HFFc6 (cell line): ENCODE measurements around the gene ITPR1. TPM values are rescaled to one million over a fixed set of nuclear protein-coding genes. Genes with fewer than 3 reads are reported as not detected.

Experiments
- DNase-seq: peaks from one replicate; pipeline ENCODE4 v3.0.0-alpha.2; 2018
- H3K27ac Mint-ChIP-seq: 2 replicates; pipeline ENCODE4 v1.8.0; 2020; ENCODE audit warnings: mild to moderate bottlenecking, mixed read lengths
- H3K27me3 Mint-ChIP-seq: 2 replicates; pipeline ENCODE4 v1.8.0; 2021; ENCODE audit warnings: mild to moderate bottlenecking, moderate library complexity, mixed read lengths; ENCODE audit not compliant: insufficient read depth
- H3K36me3 Mint-ChIP-seq: 2 replicates; pipeline ENCODE4 v1.8.0; 2021; ENCODE audit warnings: low read depth, mixed read lengths
- H3K4me1 Mint-ChIP-seq: 2 replicates; pipeline ENCODE4 v1.8.0; 2020; ENCODE audit warnings: low read depth, mixed read lengths
- H3K4me3 Mint-ChIP-seq: 2 replicates; pipeline ENCODE4 v1.8.0; 2020; ENCODE audit warnings: mild to moderate bottlenecking, moderate library complexity, mixed read lengths
- H3K9me3 Mint-ChIP-seq: 2 replicates; pipeline ENCODE4 v1.8.0; 2020; ENCODE audit warnings: mild to moderate bottlenecking, mixed read lengths
- total RNA-seq, 6 experiments: library from RNA; stranded (reverse); fragmentation: NEBNext Ultra II Directional; extraction: Animal tissue kit (Norgen Biotek cat#: 25700); gene quantifications; 2 replicates in 1 of 6; 3 replicates in 5 of 6; pipeline ENCODE4 v1.2.3, GENCODE V29; 2021
- TF ChIP-seq, protein P1 (sequence below): fragments of 200-600 bp; sonication (generic); IDR thresholded peaks from 2 replicates; pipeline ENCODE4 v1.5.0; 2021; ENCODE audit warnings: antibody characterized with exemption, mild to moderate bottlenecking

The ITPR1 gene
- total RNA-seq, 6 experiments from 2014 or later = 4.9 to 8.3 (median 6.1) TPM

DNA sequence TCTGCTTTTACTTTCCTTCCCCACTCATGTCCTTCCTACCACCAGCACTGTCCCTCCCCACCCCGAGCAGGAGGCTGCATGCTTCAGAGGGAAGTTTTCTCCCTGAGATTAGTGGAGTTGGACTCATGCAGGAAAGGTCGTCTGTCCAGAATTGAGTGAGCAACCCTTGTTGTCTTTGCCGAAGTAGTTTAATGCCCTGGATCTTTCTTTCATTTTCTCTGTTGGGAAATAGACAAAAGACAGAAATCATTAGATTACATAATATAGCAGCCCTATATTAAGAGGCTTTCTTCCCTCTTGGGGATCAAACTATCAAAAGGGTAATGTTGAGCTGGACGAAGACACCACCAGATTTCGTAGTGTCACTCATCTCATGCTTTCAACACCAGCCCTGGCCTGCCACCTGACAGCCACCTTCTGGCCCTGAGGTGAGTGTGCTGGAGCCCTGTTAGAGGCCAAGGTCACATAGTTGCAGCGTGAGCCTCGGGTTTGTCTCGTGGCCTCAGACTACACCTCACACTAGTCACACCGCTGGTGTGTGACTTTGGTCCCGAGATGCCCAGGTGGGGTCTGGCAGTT lies 231.0 kb downstream of the ITPR1 start:
- no peaks in the 10 kb centered on the region for H3K9me3 Mint-ChIP-seq
- no peaks in the 10 kb centered on the region for H3K36me3 Mint-ChIP-seq
- H3K4me3 Mint-ChIP-seq = no peak overlapping the region
- peaks cover 64% of the 10 kb centered on the region for H3K4me1 Mint-ChIP-seq
- no peaks in the 10 kb centered on the region; the same call in 1 of the 2 replicates for H3K27me3 Mint-ChIP-seq
- no peak for DNase-seq
- H3K27ac Mint-ChIP-seq = no peak overlapping the region
- TF ChIP-seq, protein P1, sequence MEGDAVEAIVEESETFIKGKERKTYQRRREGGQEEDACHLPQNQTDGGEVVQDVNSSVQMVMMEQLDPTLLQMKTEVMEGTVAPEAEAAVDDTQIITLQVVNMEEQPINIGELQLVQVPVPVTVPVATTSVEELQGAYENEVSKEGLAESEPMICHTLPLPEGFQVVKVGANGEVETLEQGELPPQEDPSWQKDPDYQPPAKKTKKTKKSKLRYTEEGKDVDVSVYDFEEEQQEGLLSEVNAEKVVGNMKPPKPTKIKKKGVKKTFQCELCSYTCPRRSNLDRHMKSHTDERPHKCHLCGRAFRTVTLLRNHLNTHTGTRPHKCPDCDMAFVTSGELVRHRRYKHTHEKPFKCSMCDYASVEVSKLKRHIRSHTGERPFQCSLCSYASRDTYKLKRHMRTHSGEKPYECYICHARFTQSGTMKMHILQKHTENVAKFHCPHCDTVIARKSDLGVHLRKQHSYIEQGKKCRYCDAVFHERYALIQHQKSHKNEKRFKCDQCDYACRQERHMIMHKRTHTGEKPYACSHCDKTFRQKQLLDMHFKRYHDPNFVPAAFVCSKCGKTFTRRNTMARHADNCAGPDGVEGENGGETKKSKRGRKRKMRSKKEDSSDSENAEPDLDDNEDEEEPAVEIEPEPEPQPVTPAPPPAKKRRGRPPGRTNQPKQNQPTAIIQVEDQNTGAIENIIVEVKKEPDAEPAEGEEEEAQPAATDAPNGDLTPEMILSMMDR = no peak

DNA sequence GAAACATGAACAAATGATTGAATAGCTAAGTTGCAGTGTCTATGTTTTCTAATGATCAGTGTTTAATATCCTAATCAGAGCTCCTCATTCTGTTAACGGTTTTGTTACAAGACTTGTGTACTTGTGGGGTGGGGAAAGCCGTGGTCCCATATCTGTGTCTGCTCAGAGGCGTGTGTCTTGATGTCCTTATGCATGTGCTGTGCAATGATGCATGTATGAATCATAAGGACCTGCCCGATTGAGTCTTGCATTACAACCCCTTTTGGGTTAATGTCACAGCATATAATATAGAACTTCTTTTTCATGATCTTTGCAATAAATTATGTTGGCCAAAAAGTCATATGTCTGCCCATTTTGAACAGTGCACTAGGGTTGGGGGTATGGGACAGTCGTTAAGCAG lies 233.4 kb downstream of the ITPR1 start:
- Mint-ChIP-seq H3K36me3 (no peaks in the 10 kb centered on the region), H3K9me3 (no peaks in the 10 kb centered on the region), H3K27me3 (no peaks in the 10 kb centered on the region), H3K4me1 (peaks cover 40% of the 10 kb centered on the region), H3K27ac (no peak overlapping the region), H3K4me3 (no peak overlapping the region)
- no peak for DNase-seq
- TF ChIP-seq, protein P1 = no peak

DNA sequence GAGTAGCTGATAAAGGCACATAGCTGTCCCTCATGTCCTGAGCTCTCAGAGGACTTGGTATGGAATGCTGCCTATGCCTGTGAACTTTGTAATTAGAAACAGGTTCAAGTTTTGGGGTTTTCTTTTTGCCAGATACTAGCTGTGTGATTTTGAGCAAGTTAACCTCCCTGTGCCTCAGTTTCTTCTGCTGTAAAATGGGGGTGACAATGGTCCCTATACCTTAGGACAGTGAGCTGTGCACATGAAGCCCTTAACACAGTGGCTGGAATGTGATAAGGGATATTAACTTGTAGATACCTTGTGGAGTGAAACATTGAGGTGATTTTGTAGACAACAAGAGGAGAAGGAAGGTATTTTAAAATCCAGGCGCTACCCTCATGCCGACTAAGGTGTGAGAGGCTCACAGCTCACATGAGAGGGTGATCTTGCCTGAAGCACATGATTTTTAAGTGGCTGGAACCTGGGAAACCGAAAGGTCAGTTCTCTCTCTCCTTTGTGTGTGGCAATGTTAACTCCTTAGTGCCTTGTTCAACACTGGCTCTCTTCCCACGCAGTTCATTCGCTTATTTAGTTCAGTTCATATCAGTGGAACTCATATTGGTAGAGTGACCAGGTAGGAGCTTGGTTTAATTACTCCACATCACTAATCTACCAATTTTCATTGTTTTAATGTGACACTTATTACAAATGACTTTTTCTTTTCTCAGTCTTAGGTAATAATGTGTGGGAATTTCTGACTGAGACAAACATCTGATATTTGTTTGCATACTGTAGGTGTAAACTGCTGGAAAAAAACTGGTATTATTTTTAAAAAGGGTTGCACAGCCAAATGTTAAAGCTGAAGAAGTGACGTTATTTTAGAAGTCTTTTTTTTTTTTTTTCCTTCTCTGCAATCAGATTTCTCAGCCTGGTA lies 236.2 kb downstream of the ITPR1 start:
- Mint-ChIP-seq H3K27ac (no peak overlapping the region), H3K4me3 (no peak overlapping the region), H3K9me3 (no peaks in the 10 kb centered on the region), H3K4me1 (peaks cover 12% of the 10 kb centered on the region), H3K36me3 (no peaks in the 10 kb centered on the region), H3K27me3 (no peaks in the 10 kb centered on the region; the same call in 1 of the 2 replicates)
- TF ChIP-seq, protein P1 = no peak
- no peak for DNase-seq

DNA sequence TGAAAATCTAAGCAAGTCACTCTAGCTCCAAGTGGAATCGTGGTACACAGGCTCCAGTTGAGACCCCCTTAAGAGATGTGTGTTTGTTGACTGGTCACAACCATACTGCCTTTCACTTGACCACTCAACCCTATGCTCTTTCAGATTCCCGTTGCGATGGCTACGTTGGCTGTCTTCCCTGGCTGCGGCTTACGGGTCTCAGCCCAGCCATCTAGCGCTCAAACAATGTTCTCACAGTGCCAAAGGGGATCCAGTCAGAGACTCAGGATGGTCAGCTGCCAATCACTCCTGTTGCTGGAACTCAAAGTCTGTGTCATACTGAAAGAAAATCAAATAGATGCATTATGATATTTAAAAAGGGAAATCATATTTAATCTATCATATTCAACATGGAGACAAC lies 237.6 kb downstream of the ITPR1 start:
- TF ChIP-seq, protein P1 = no peak
- Mint-ChIP-seq H3K4me1 (peaks cover 17% of the 10 kb centered on the region), H3K27me3 (no peaks in the 10 kb centered on the region; the same call in 1 of the 2 replicates), H3K9me3 (no peaks in the 10 kb centered on the region), H3K27ac (no peak overlapping the region), H3K4me3 (no peak overlapping the region), H3K36me3 (no peaks in the 10 kb centered on the region)
- no peak for DNase-seq

DNA sequence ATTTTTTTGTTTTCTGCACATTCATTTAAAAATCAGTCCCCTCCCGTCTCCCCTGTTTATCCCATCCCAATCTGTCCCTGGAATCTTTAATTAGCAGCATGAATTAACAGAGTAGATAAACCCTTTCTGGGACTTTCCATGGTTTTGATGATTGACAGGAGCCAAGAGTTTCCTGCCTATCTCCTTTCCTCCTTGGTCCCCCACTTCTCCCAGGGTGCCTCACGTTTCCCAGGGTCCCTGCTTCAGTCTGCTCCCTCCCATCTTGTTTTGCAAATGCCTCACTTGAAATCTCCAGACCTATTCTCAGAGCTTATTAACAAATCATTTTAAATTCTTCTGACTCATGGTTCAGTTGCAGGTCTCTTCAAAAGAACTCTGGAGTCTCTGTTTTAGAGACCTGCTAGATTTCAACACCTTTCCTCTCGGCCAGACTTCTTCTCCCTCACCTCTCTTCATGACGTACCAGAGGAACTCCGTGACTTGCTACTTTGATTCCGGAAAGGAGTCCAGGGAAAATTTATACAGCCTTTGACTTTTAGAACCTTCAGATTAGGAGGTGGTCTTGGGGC lies 238.5 kb downstream of the ITPR1 start:
- Mint-ChIP-seq H3K9me3 (no peaks in the 10 kb centered on the region), H3K27ac (no peak overlapping the region), H3K4me3 (no peak overlapping the region), H3K27me3 (no peaks in the 10 kb centered on the region; the same call in 1 of the 2 replicates), H3K36me3 (no peaks in the 10 kb centered on the region), H3K4me1 (peaks cover 10% of the 10 kb centered on the region)
- TF ChIP-seq, protein P1 = no peak
- no peak for DNase-seq
